OCI-LY3 (cell line): ENCODE data around the gene PDF.

Experiments
- H2AFZ ChIP-seq: fragments of 200-600, 300-600 bp; shearing (Covaris generic); 2 replicates; pipeline ENCODE4 v1.6.0; 2014; ENCODE audit warnings: antibody characterized with exemption, low read depth, low read length
- H3K27ac ChIP-seq: fragments of 200-600, 300-600 bp; sonication (generic); 2 replicates; pipeline ENCODE4 v1.5.1; 2014; ENCODE audit warnings: mild to moderate bottlenecking, low read length, moderate library complexity, mixed read lengths
- H3K27me3 ChIP-seq: fragments of 200-600, 300-600 bp; sonication (generic); 2 replicates; pipeline ENCODE4 v1.6.1; 2014; ENCODE audit warnings: low read depth, low read length, mixed read lengths
- H3K36me3 ChIP-seq: fragments of 200-600, 300-600 bp; sonication (generic); replicated peaks from 2 replicates; pipeline ENCODE3; 2014; ENCODE audit warnings: low read depth, low read length, mixed read lengths
- H3K4me1 ChIP-seq: fragments of 300-600, 200-600 bp; sonication (generic); 2 replicates; pipeline ENCODE4 v1.6.1; 2014; ENCODE audit warnings: low read length, mixed read lengths
- H3K4me2 ChIP-seq: fragments of 200-600, 300-600 bp; sonication (generic); 2 replicates; pipeline ENCODE4 v1.6.1; 2014; ENCODE audit warnings: low read length, mixed read lengths
- H3K4me3 ChIP-seq: fragments of 300-600, 200-600 bp; sonication (generic); 2 replicates; pipeline ENCODE4 v1.5.1; 2014; ENCODE audit warnings: antibody characterized with exemption, mild to moderate bottlenecking, low read length, moderate library complexity
- H3K79me2 ChIP-seq: fragments of 300-600, 200-600 bp; shearing (Covaris generic); 2 replicates; pipeline ENCODE4 v1.6.1; 2014; ENCODE audit warnings: mild to moderate bottlenecking, low read length, mixed read lengths
- H3K9ac ChIP-seq: fragments of 300-600, 200-600 bp; shearing (Covaris generic); 2 replicates; pipeline ENCODE4 v1.6.0; 2014; ENCODE audit warnings: mild to moderate bottlenecking, low read length, moderate library complexity
- H3K9me3 ChIP-seq: fragments of 200-600, 300-600 bp; shearing (Covaris generic); 2 replicates; pipeline ENCODE4 v1.6.1; 2014; ENCODE audit warnings: low read length, mixed read lengths; ENCODE audit not compliant: insufficient read depth
- H4K20me1 ChIP-seq: fragments of 200-600, 300-600 bp; sonication (generic); 2 replicates; pipeline ENCODE4 v1.6.1; 2016; ENCODE audit warnings: low read length, mixed read lengths; ENCODE audit not compliant: insufficient read depth
- EZH2phosphoT487 ChIP-seq: fragments of 200-600 bp; shearing (Covaris generic); IDR thresholded peaks from 2 replicates; pipeline ENCODE4 v1.6.1; 2018; ENCODE audit warnings: antibody characterized with exemption, mixed run types, low read depth
- TF ChIP-seq, protein P1 (sequence below): fragments of 200-600, 300-600 bp; sonication (generic); IDR thresholded peaks from 2 replicates; pipeline ENCODE4 v1.5.1; 2014; ENCODE audit warnings: antibody characterized with exemption, low read length, low read depth

PDF gene

DNA sequence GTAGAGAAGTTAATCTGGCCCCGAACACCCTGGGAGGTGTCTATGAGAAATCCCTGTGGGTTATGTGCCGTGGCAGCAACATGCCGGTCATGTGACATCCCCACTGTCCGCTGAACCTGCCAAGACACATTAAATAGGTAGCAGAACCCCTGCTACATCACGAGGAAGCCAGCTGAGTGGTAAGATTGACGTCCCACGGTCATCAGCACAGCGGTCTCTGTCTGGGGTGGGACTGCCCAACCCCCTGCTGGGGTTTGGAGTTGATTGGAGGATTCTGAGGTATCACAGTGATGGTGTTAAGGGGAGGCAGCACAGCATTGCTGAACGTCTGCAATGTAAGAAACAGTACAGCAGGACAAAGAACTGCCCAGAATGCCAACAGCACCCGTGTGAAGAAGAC lies 19.1 kb upstream of the PDF start:
- H3K4me2 ChIP-seq: no peak overlapping the region
- no peak overlapping the region for H3K9ac ChIP-seq
- H3K27me3 ChIP-seq: no peaks in the 10 kb centered on the region
- H3K79me2 ChIP-seq: no peaks in the 10 kb centered on the region
- no peak overlapping the region for H2AFZ ChIP-seq
- peaks cover 15% of the 10 kb centered on the region for H3K36me3 ChIP-seq
- no peak overlapping the region for H3K27ac ChIP-seq
- peaks cover 6% of the 10 kb centered on the region for H3K4me1 ChIP-seq
- TF ChIP-seq EZH2phosphoT487: no peak
- TF ChIP-seq, protein P1, sequence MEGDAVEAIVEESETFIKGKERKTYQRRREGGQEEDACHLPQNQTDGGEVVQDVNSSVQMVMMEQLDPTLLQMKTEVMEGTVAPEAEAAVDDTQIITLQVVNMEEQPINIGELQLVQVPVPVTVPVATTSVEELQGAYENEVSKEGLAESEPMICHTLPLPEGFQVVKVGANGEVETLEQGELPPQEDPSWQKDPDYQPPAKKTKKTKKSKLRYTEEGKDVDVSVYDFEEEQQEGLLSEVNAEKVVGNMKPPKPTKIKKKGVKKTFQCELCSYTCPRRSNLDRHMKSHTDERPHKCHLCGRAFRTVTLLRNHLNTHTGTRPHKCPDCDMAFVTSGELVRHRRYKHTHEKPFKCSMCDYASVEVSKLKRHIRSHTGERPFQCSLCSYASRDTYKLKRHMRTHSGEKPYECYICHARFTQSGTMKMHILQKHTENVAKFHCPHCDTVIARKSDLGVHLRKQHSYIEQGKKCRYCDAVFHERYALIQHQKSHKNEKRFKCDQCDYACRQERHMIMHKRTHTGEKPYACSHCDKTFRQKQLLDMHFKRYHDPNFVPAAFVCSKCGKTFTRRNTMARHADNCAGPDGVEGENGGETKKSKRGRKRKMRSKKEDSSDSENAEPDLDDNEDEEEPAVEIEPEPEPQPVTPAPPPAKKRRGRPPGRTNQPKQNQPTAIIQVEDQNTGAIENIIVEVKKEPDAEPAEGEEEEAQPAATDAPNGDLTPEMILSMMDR: no peak
- H3K9me3 ChIP-seq: no peaks in the 10 kb centered on the region
- no peaks in the 10 kb centered on the region for H4K20me1 ChIP-seq
- no peak overlapping the region for H3K4me3 ChIP-seq

DNA sequence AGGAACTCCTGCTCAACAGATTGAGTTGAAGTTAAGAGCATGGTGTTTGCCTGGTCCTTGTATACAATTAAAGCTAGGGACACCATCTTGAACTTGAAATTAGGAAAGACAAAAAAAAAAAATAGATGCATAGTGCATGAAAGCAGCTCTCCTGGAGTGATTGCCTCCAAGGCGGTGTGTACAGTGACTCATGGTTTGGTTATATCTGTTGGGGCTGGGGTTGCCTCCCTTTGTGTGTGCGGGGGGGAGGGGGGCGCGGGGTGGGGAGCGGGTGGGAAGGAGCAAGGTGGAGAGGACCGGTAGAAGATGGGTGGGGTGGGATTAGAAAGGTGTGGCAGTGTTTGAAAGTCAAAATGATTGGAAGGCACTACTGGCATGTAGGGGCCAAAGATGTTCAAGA lies 17.8 kb upstream of the PDF start:
- Histone ChIP-seq H2AFZ (no peak overlapping the region), H3K4me3 (no peak overlapping the region), H3K27ac (no peak overlapping the region), H3K36me3 (peaks cover 23% of the 10 kb centered on the region), H3K27me3 (no peaks in the 10 kb centered on the region), H4K20me1 (no peaks in the 10 kb centered on the region), H3K79me2 (peaks cover 5% of the 10 kb centered on the region; the same call in 1 of the 2 replicates), H3K9ac (no peak overlapping the region), H3K4me1 (peaks cover 6% of the 10 kb centered on the region), H3K4me2 (no peak overlapping the region), H3K9me3 (no peaks in the 10 kb centered on the region)
- TF ChIP-seq, protein P1: no peak
- no peak for TF ChIP-seq EZH2phosphoT487

DNA sequence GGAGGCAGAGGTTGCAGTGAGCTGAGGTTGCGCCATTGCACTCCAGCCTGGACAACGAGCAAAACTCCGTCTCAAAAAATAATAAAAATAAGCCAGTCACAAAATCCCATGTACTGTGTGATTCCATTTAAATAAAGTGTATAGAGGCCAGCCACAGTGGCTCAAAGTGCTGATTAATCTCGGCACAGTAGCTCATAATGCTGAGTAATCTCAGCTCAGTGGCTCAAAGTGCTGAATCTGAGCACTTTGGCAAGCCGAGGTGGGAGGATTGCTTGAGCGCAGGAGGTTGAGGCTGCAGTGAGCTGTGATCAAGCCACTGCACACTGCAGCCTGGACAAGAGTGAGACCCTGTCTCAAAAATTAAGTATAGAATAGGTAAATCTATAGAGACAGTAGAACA lies 16.3 kb upstream of the PDF start:
- Histone ChIP-seq H3K36me3 (peaks cover 29% of the 10 kb centered on the region), H3K4me2 (no peak overlapping the region)

DNA sequence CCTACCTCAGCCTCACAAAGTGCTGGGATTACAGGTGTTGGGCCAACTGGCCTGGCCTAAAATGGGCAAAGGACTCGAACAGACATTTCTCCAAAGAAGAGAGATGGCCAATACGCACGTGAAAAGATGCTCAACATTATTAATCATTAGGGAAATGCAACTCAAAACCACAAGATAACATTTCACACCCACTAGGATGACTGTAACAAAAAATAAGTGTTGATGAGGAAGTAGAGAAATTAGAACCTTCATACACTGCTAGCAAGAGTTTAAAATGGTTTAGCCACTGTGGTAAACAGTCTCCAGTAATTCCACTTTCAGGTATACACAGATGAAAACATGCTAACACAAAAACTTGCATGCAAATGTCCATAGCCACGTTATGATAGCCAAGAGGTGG lies 15.5 kb upstream of the PDF start:
- H4K20me1 ChIP-seq: no peaks in the 10 kb centered on the region
- H3K79me2 ChIP-seq: peaks cover 23% of the 10 kb centered on the region
- no peak overlapping the region for H3K4me3 ChIP-seq
- no peaks in the 10 kb centered on the region for H3K27me3 ChIP-seq
- no peak overlapping the region for H2AFZ ChIP-seq
- H3K36me3 ChIP-seq: peaks cover 34% of the 10 kb centered on the region
- H3K4me2 ChIP-seq: no peak overlapping the region
- TF ChIP-seq, protein P1: no peak
- TF ChIP-seq EZH2phosphoT487: no peak
- no peaks in the 10 kb centered on the region for H3K9me3 ChIP-seq
- peaks cover 9% of the 10 kb centered on the region for H3K4me1 ChIP-seq
- H3K27ac ChIP-seq: no peak overlapping the region
- H3K9ac ChIP-seq: no peak overlapping the region

More for the DNA sequence above, 16.3 kb upstream of the PDF start:
- Histone ChIP-seq H3K4me3 (no peak overlapping the region), H4K20me1 (no peaks in the 10 kb centered on the region), H2AFZ (no peak overlapping the region), H3K9ac (no peak overlapping the region), H3K27ac (no peak overlapping the region), H3K4me1 (peaks cover 6% of the 10 kb centered on the region), H3K9me3 (no peaks in the 10 kb centered on the region), H3K79me2 (peaks cover 15% of the 10 kb centered on the region; the same call in 1 of the 2 replicates), H3K27me3 (no peaks in the 10 kb centered on the region)
- no peak for TF ChIP-seq EZH2phosphoT487
- TF ChIP-seq, protein P1: no peak
